T-helper 2 cell treated with Interferon-gamma antibody and Interleukin-4, amounts not matched to agents 5 μg/mL and 100 μg/mL, for 36 hours (primary cell): ENCODE results near the gene CPED1.

Source experiments
- DNase-seq: peaks from one replicate; pipeline ENCODE4 v3.0.0; 2021; ENCODE audit warnings: low spot score
- H3K27ac Mint-ChIP-seq: one replicate; pipeline ENCODE4 v1.8.0; 2021; ENCODE audit warnings: mild to moderate bottlenecking, mixed read lengths
- H3K27me3 Mint-ChIP-seq: one replicate; pipeline ENCODE4 v1.8.0; 2021; ENCODE audit warnings: low read depth, mixed read lengths
- H3K36me3 Mint-ChIP-seq: one replicate; pipeline ENCODE4 v1.8.0; 2021; ENCODE audit warnings: low read depth, mixed read lengths
- H3K4me1 Mint-ChIP-seq: one replicate; pipeline ENCODE4 v1.8.0; 2021; ENCODE audit warnings: low read depth, mixed read lengths
- H3K4me3 Mint-ChIP-seq: one replicate; pipeline ENCODE4 v1.8.0; 2022; ENCODE audit warnings: mild to moderate bottlenecking, moderate library complexity, mixed read lengths
- H3K9me3 Mint-ChIP-seq: one replicate; pipeline ENCODE4 v1.8.0; 2021; ENCODE audit warnings: mixed read lengths

CPED1 gene

DNA sequence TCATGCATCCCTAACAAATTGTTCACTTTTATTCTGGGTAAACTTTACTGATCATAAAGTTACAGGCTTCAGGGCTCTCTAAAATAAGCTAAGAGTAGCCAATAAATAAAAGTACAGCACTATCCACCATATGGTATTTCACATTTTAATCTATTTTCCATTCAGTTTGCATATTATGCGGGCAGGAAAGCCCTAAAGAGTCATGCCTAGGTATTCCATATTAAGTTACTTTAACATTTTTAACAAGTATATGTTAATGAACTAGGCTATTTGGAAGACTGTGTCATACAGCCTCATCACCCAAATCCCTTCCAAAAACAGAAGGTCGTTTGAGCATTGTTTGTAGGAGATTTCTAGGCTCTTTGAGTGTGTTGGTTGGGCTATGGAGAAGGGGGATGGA, 106.3 kb downstream of the CPED1 start:
- Mint-ChIP-seq H3K9me3 (no peaks in the 10 kb centered on the region), H3K27ac (no peak overlapping the region)

GRCh38 chr7:121097577-121097976, 109.1 kb downstream of the CPED1 start:
- Mint-ChIP-seq H3K9me3 (no peaks in the 10 kb centered on the region), H3K4me1 (no peaks in the 10 kb centered on the region), H3K27me3 (peaks cover 22% of the 10 kb centered on the region), H3K27ac (no peak overlapping the region), H3K36me3 (no peaks in the 10 kb centered on the region), H3K4me3 (no peak overlapping the region)
- no peak for DNase-seq

More for the DNA sequence above, 106.3 kb downstream of the CPED1 start:
- H3K4me1 Mint-ChIP-seq, result no peaks in the 10 kb centered on the region
- no peak overlapping the region for H3K4me3 Mint-ChIP-seq
- no peaks in the 10 kb centered on the region for H3K36me3 Mint-ChIP-seq
- DNase-seq, result no peak
- peaks cover 10% of the 10 kb centered on the region for H3K27me3 Mint-ChIP-seq

DNA sequence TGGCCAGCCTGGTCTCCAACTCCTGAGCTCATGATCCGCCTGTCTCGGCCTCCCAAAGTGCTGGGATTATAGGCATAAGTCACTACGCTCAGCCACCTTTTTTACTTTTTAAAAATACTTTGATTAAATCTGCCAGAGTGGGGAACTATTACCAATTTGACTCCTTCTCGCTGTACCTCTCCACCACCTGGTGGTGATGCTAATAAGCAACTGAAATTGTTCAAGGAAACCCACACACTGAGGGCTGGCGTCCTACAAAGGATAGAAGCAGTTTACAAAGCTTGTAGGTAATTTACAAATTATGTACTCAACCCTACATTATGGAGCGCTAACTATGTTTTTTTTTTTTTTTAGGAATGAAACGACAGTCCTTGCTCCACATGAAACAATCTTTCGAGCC, 111.1 kb downstream of the CPED1 start:
- Mint-ChIP-seq H3K4me1 (no peaks in the 10 kb centered on the region), H3K27ac (no peak overlapping the region), H3K36me3 (no peaks in the 10 kb centered on the region), H3K4me3 (no peak overlapping the region), H3K27me3 (peaks cover 25% of the 10 kb centered on the region), H3K9me3 (no peaks in the 10 kb centered on the region)
- DNase-seq, result no peak

GRCh38 chr7:121101083-121101482, 112.6 kb downstream of the CPED1 start:
- H3K27me3 Mint-ChIP-seq, result peaks cover 28% of the 10 kb centered on the region
- H3K9me3 Mint-ChIP-seq, result no peaks in the 10 kb centered on the region
- H3K27ac Mint-ChIP-seq, result no peak overlapping the region
- DNase-seq, result no peak
- H3K4me1 Mint-ChIP-seq, result no peaks in the 10 kb centered on the region
- H3K36me3 Mint-ChIP-seq, result no peaks in the 10 kb centered on the region
- no peak overlapping the region for H3K4me3 Mint-ChIP-seq

DNA sequence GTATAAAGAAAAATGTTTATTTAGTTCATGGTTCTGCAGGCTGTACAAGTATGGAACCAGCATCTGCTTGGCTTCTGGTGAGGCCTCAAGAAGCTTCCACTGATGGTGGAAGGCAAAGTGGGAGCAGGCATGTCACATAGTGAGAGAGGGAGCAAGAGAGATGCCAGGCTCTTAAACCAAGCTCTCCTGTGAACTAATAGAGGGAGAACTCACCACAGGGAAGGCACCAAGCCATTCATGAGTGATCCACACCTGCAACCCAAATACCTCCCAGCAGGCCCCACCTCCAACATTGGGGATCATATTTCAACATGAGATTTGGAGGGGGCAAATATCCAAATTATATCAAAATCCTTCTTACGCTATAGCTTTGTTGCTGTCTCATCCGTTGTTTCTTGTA, 113.1 kb downstream of the CPED1 start:
- Mint-ChIP-seq H3K9me3 (no peaks in the 10 kb centered on the region), H3K4me3 (no peak overlapping the region), H3K36me3 (no peaks in the 10 kb centered on the region), H3K27me3 (peaks cover 27% of the 10 kb centered on the region), H3K27ac (no peak overlapping the region), H3K4me1 (no peaks in the 10 kb centered on the region)
- DNase-seq, result no peak

- Mint-ChIP-seq H3K4me1 (no peaks in the 10 kb centered on the region), H3K27ac (no peak overlapping the region), H3K4me3 (no peak overlapping the region), H3K27me3 (peaks cover 24% of the 10 kb centered on the region), H3K36me3 (no peaks in the 10 kb centered on the region), H3K9me3 (no peaks in the 10 kb centered on the region)
- DNase-seq, result no peak
Observed at GRCh38 chr7:121102619-121103018, 114.1 kb downstream of the CPED1 start.

- Mint-ChIP-seq H3K9me3 (no peaks in the 10 kb centered on the region), H3K4me3 (no peak overlapping the region), H3K27ac (no peak overlapping the region), H3K27me3 (peaks cover 24% of the 10 kb centered on the region), H3K36me3 (no peaks in the 10 kb centered on the region), H3K4me1 (no peaks in the 10 kb centered on the region)
- DNase-seq, result no peak
Observed at GRCh38 chr7:121103086-121103485, 114.6 kb downstream of the CPED1 start.

DNA sequence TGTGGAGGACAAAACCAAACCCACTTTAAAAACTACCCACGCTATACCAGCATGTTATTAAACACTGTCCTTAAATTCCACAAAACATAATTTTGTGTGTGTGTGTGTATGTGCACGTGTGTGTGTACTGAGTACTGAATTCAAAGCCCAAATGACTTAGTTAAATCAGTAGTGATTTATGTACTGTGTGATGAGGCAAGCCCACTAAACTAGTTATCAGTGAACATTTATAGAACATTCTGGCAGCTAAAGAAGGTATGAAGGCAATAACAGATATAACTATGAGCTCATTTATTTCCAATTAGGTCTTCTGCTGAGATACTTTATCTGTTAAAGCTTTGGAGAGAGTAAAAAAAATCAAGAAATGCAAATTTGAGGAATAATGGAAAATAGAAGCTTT, 115.1 kb downstream of the CPED1 start:
- no peaks in the 10 kb centered on the region for H3K36me3 Mint-ChIP-seq
- no peaks in the 10 kb centered on the region for H3K4me1 Mint-ChIP-seq
- no peak for DNase-seq
- H3K4me3 Mint-ChIP-seq, result no peak overlapping the region
- peaks cover 24% of the 10 kb centered on the region for H3K27me3 Mint-ChIP-seq
- no peak overlapping the region for H3K27ac Mint-ChIP-seq
- no peaks in the 10 kb centered on the region for H3K9me3 Mint-ChIP-seq

- H3K27ac Mint-ChIP-seq, result no peak overlapping the region
- no peak for DNase-seq
- H3K27me3 Mint-ChIP-seq, result peaks cover 27% of the 10 kb centered on the region
- no peaks in the 10 kb centered on the region for H3K36me3 Mint-ChIP-seq
- no peak overlapping the region for H3K4me3 Mint-ChIP-seq
- no peaks in the 10 kb centered on the region for H3K9me3 Mint-ChIP-seq
- no peaks in the 10 kb centered on the region for H3K4me1 Mint-ChIP-seq
Observed at GRCh38 chr7:121105262-121105661, 116.8 kb downstream of the CPED1 start.

- no peaks in the 10 kb centered on the region for H3K9me3 Mint-ChIP-seq
- H3K4me1 Mint-ChIP-seq, result no peaks in the 10 kb centered on the region
- peaks cover 19% of the 10 kb centered on the region for H3K27me3 Mint-ChIP-seq
- no peak overlapping the region for H3K27ac Mint-ChIP-seq
- no peaks in the 10 kb centered on the region for H3K36me3 Mint-ChIP-seq
- no peak overlapping the region for H3K4me3 Mint-ChIP-seq
- no peak for DNase-seq
Observed at GRCh38 chr7:121107923-121108498, 119.5 kb downstream of the CPED1 start.

- Mint-ChIP-seq H3K36me3 (no peaks in the 10 kb centered on the region), H3K4me1 (no peaks in the 10 kb centered on the region), H3K27me3 (peaks cover 19% of the 10 kb centered on the region), H3K4me3 (no peak overlapping the region), H3K9me3 (no peaks in the 10 kb centered on the region), H3K27ac (no peak overlapping the region)
- no peak for DNase-seq
Observed at GRCh38 chr7:121109145-121109544, 120.6 kb downstream of the CPED1 start.

DNA sequence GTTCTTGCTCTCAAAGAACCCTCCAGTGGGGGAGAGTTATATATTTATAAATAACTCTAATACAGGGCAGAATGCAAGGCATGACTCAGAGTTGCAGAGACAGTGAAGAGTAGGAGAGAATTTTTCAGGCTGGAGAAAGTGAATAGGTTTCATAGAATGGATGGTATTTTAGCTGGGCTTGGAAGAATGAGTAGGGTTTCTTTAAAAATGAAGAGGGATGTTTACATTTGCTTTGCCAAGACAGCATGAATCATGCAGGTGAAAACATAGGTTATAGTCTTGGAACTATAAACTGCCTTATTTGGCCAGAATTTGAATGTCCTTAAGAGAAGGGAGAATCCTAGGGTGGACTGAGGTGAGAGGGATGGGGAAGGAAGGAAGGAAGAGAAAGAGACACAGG, 124.8 kb downstream of the CPED1 start:
- no peaks in the 10 kb centered on the region for H3K36me3 Mint-ChIP-seq

DNA sequence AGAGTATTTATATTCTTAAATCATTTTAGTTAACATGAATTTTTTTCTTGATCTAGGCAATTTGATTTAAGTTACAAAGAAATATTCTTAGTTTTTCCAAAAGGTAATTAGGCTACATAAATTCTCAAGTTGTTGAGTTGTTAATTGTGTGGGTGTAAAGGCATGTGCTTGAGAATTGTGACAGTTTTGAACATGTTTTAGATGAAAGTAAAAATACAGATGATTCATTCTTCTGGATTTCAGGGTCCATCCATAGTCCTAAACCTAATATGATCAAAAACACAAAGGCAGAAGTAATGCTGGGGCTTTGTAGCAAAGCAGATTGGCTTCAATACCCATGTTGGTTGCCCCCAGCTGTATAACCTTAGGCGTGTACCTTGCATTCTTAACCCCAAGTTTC, 127.9 kb downstream of the CPED1 start:
- no peaks in the 10 kb centered on the region for H3K4me1 Mint-ChIP-seq
- DNase-seq, result no peak
- no peaks in the 10 kb centered on the region for H3K36me3 Mint-ChIP-seq
- H3K9me3 Mint-ChIP-seq, result no peaks in the 10 kb centered on the region
- H3K27me3 Mint-ChIP-seq, result peaks cover 5% of the 10 kb centered on the region
- no peak overlapping the region for H3K27ac Mint-ChIP-seq
- no peak overlapping the region for H3K4me3 Mint-ChIP-seq

More for the DNA sequence above, 124.8 kb downstream of the CPED1 start:
- Mint-ChIP-seq H3K4me1 (no peaks in the 10 kb centered on the region), H3K9me3 (no peaks in the 10 kb centered on the region), H3K4me3 (no peak overlapping the region), H3K27ac (no peak overlapping the region), H3K27me3 (peaks cover 12% of the 10 kb centered on the region)
- DNase-seq, result no peak

GRCh38 chr7:121119047-121119446, 130.5 kb downstream of the CPED1 start:
- H3K27ac Mint-ChIP-seq, result no peak overlapping the region
- H3K27me3 Mint-ChIP-seq, result peaks cover 4% of the 10 kb centered on the region
- H3K4me3 Mint-ChIP-seq, result no peak overlapping the region
- H3K4me1 Mint-ChIP-seq, result no peaks in the 10 kb centered on the region
- no peaks in the 10 kb centered on the region for H3K9me3 Mint-ChIP-seq
- no peak for DNase-seq
- H3K36me3 Mint-ChIP-seq, result no peaks in the 10 kb centered on the region

DNA sequence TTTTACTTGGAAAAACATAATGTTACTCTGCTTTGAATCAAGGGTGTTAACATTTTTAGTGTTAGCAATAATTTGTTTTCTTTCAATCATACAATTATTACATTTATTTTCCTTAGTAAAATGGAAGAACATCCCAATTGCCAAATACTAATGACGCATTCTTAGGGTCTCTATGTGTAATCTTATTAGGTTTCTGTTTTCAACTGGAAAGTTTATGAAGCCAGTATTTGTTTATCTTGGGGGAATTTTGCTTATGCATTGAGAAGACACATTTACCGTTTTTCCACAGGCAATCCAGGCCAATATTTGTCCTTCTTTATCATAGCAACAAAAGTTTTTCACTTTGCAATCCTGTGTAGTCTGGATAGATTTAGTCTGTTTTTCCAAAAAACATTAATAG, 134.5 kb downstream of the CPED1 start:
- Mint-ChIP-seq H3K4me3 (no peak overlapping the region), H3K27me3 (peaks cover 5% of the 10 kb centered on the region), H3K27ac (no peak overlapping the region), H3K9me3 (no peaks in the 10 kb centered on the region), H3K36me3 (no peaks in the 10 kb centered on the region), H3K4me1 (no peaks in the 10 kb centered on the region)
- DNase-seq, result no peak
